Activated naive CD4-positive, alpha-beta T cell treated with anti-CD3 and anti-CD28 coated beads for 36 hours (primary cell): ENCODE results near the gene NFYC. TPM values are rescaled to one million over a fixed set of nuclear protein-coding genes. Genes with fewer than 3 reads are reported as not detected.
"Not testable (repeated sequence)": the region's sequence is repeated elsewhere in the genome, so short reads cannot be mapped to it uniquely, and the experiment has no call there.

Experiments used
- CTCF ChIA-PET: fragments of 350-600 bp; sonication (Branson Sonifier 250); formaldehyde crosslinking; loops from one replicate; lab custom pipeline; 2021; ENCODE audit warnings: antibody characterized with exemption; lab: Charles Lee
- DNase-seq: peaks from one replicate; pipeline ENCODE4 v3.0.0-alpha.2; 2020
- H3K27ac Mint-ChIP-seq: one replicate; pipeline ENCODE4 v1.8.0; 2021; ENCODE audit warnings: mild to moderate bottlenecking, mixed read lengths
- H3K27me3 Mint-ChIP-seq: one replicate; pipeline ENCODE4 v1.8.0; 2021; ENCODE audit warnings: low read depth, mixed read lengths
- H3K36me3 Mint-ChIP-seq: one replicate; pipeline ENCODE4 v1.8.0; 2021; ENCODE audit warnings: low read depth, mixed read lengths
- H3K4me1 Mint-ChIP-seq: one replicate; pipeline ENCODE4 v1.8.0; 2021; ENCODE audit warnings: low read depth, mixed read lengths
- H3K4me3 Mint-ChIP-seq: one replicate; pipeline ENCODE4 v1.8.0; 2021; ENCODE audit warnings: mild to moderate bottlenecking, moderate library complexity, mixed read lengths
- H3K9me3 Mint-ChIP-seq: one replicate; pipeline ENCODE4 v1.8.0; 2021; ENCODE audit warnings: mixed read lengths
- intact Hi-C: fragments of 100-400 bp; cut with micrococcal nuclease; formaldehyde crosslinking; loops from one replicate; pipeline ENCODE4 v1.15.1; 2023
- total RNA-seq, 2 experiments: library from RNA; stranded (reverse); gene quantifications; one replicate each; pipeline ENCODE4 v1.2.3, GENCODE V29; 2021

NFYC gene
- total RNA-seq, 2 experiments from 2014 or later: 53.5 to 63.1 TPM

GRCh38 chr1:40729316-40729862, 37.9 kb downstream of the NFYC start:
- H3K4me3 Mint-ChIP-seq, H3K27ac Mint-ChIP-seq, H3K36me3 Mint-ChIP-seq, H3K9me3 Mint-ChIP-seq, DNase-seq, intact Hi-C loops, H3K27me3 Mint-ChIP-seq: not testable (repeated sequence)
- H3K4me1 Mint-ChIP-seq: peaks cover 54% of the 10 kb centered on the region
- CTCF ChIA-PET: interaction anchor here (0.6 to 1.8 kb wide), 3 partner anchors 45 to 221 kb away, joined by 3 to 6 read pairs (median 4); no protein-coding TSS in a partner anchor

DNA sequence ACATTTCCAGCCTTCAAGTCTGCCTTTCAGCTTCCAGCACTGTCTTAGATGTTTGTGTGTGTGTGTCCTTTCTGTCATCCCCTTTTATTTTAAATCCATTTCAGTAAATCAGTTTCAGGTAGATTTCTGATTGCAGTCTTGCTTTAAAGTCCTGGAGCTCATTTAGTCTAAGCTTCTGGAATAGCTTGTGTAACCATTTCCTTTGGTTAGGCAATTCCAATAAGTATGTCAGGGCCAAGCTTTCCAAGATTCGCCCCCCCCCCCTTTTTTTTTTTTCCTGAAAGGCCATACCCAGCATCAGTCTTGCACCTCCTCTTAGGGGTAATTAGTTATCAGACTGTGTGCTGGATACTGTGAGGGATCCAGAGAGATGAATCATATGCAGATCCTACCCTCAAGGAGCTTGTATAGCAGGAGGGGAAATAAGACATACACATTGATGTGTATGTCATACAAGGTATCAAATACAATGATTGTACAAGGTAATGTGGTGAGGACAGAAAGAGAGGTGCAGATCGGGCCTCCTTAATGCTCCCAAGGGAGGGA, 41.3 kb downstream of the NFYC start:
- no peak for DNase-seq
- H3K36me3 Mint-ChIP-seq: peaks cover 8% of the 10 kb centered on the region
- intact Hi-C loops: no loop called here
- no peaks in the 10 kb centered on the region for H3K27me3 Mint-ChIP-seq
- H3K4me1 Mint-ChIP-seq: peaks cover 43% of the 10 kb centered on the region
- CTCF ChIA-PET: interaction anchor here (0.6 to 1.7 kb wide), 2 partner anchors 10 to 139 kb away, joined by 3 to 5 read pairs; no protein-coding TSS in a partner anchor
- H3K4me3 Mint-ChIP-seq: no peak overlapping the region
- H3K9me3 Mint-ChIP-seq: no peaks in the 10 kb centered on the region
- no peak overlapping the region for H3K27ac Mint-ChIP-seq

DNA sequence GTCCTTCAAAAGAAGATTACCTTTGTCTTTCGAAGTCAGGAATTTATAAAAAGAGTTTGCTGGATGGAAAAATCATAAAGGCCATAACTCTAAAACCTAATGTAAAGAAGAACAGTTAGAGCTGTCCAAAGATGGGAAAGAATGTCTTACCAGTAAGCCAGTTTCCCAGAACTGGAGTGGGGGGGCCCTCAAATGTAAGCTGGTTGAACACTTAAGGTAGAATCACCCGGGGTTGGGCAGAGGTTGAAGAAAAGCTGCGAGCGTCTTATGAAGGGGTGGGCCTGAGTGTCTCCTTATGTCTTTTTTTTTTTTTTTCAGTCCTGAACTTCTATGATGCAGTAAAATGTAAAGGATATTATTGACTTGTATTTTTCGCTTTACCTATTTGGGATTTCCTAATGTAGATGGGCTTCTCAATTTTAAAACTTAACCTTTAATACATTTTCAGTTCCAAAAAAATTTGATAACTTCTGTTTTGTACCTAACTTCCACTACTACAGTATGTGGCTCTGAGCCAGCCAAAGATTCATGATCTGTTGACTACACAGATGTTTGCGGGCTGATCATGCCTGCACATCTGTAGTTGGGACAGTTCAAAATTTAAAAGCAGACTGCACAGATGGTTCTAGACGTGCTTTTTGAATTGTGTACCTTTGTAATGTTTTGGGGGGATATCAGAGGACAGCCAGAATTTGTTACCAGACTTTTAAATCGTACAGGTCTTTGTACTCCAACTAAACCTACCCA, 43.6 kb downstream of the NFYC start:
- CTCF ChIA-PET: no interaction called here
- DNase-seq: no peak
- H3K4me3 Mint-ChIP-seq: no peak overlapping the region
- peaks cover 39% of the 10 kb centered on the region for H3K4me1 Mint-ChIP-seq
- peaks cover 21% of the 10 kb centered on the region for H3K36me3 Mint-ChIP-seq
- H3K27me3 Mint-ChIP-seq: no peaks in the 10 kb centered on the region
- H3K27ac Mint-ChIP-seq: no peak overlapping the region
- intact Hi-C loops: no loop called here
- H3K9me3 Mint-ChIP-seq: no peaks in the 10 kb centered on the region

GRCh38 chr1:40736085-40736531, 44.6 kb downstream of the NFYC start:
- intact Hi-C loops: no loop called here
- CTCF ChIA-PET: interaction anchor here (0.7 to 1.0 kb wide), 2 partner anchors 14 to 61 kb away, joined by 4 read pairs; no protein-coding TSS in a partner anchor
- no peaks in the 10 kb centered on the region for H3K9me3 Mint-ChIP-seq
- H3K4me1 Mint-ChIP-seq: peaks cover 40% of the 10 kb centered on the region
- no peak overlapping the region for H3K4me3 Mint-ChIP-seq
- DNase-seq: no peak
- H3K27ac Mint-ChIP-seq: no peak overlapping the region
- H3K36me3 Mint-ChIP-seq: peaks cover 21% of the 10 kb centered on the region
- H3K27me3 Mint-ChIP-seq: no peaks in the 10 kb centered on the region

GRCh38 chr1:40738831-40739230, 47.3 kb downstream of the NFYC start:
- peaks cover 30% of the 10 kb centered on the region for H3K36me3 Mint-ChIP-seq
- no peak overlapping the region for H3K27ac Mint-ChIP-seq
- CTCF ChIA-PET: interaction anchor here (0.7 to 1.1 kb wide), 3 partner anchors 17 to 108 kb away, joined by 3 to 5 read pairs (median 3); no protein-coding TSS in a partner anchor
- no peak for DNase-seq
- no peaks in the 10 kb centered on the region for H3K27me3 Mint-ChIP-seq
- intact Hi-C loops: no loop called here
- no peaks in the 10 kb centered on the region for H3K9me3 Mint-ChIP-seq
- no peak overlapping the region for H3K4me3 Mint-ChIP-seq
- H3K4me1 Mint-ChIP-seq: peaks cover 50% of the 10 kb centered on the region

GRCh38 chr1:40739455-40740008, 48.0 kb downstream of the NFYC start:
- H3K36me3 Mint-ChIP-seq: peaks cover 30% of the 10 kb centered on the region
- no peak for DNase-seq

GRCh38 chr1:40740039-40740996, 48.8 kb downstream of the NFYC start:
- DNase-seq: no peak
- Mint-ChIP-seq H3K27ac (no peak overlapping the region), H3K4me1 (peaks cover 52% of the 10 kb centered on the region), H3K36me3 (peaks cover 30% of the 10 kb centered on the region), H3K9me3 (no peaks in the 10 kb centered on the region), H3K27me3 (no peaks in the 10 kb centered on the region), H3K4me3 (no peak overlapping the region)
- intact Hi-C loops: no loop called here
- CTCF ChIA-PET: interaction anchor here (2.0 kb wide), 1 partner anchor 13 kb away, joined by 9 read pairs; no protein-coding TSS in a partner anchor

More at GRCh38 chr1:40739455-40740008, 48.0 kb downstream of the NFYC start:
- no peaks in the 10 kb centered on the region for H3K9me3 Mint-ChIP-seq
- no peak overlapping the region for H3K27ac Mint-ChIP-seq
- no peaks in the 10 kb centered on the region for H3K27me3 Mint-ChIP-seq
- intact Hi-C loops: no loop called here
- no peak overlapping the region for H3K4me3 Mint-ChIP-seq
- H3K4me1 Mint-ChIP-seq: peaks cover 53% of the 10 kb centered on the region
- CTCF ChIA-PET: interaction anchor here (1.1 kb wide), 1 partner anchor 16 kb away, joined by 5 read pairs; no protein-coding TSS in a partner anchor

- intact Hi-C loops: no loop called here
- Mint-ChIP-seq H3K4me3 (no peak overlapping the region), H3K9me3 (no peaks in the 10 kb centered on the region), H3K36me3 (peaks cover 36% of the 10 kb centered on the region), H3K27me3 (no peaks in the 10 kb centered on the region), H3K4me1 (peaks cover 59% of the 10 kb centered on the region), H3K27ac (no peak overlapping the region)
- DNase-seq: no peak
- CTCF ChIA-PET: interaction anchor here (0.6 to 2.0 kb wide), 2 partner anchors 12 to 72 kb away, joined by 3 to 9 read pairs; no protein-coding TSS in a partner anchor
Observed at GRCh38 chr1:40740997-40741736, 49.7 kb downstream of the NFYC start.

DNA sequence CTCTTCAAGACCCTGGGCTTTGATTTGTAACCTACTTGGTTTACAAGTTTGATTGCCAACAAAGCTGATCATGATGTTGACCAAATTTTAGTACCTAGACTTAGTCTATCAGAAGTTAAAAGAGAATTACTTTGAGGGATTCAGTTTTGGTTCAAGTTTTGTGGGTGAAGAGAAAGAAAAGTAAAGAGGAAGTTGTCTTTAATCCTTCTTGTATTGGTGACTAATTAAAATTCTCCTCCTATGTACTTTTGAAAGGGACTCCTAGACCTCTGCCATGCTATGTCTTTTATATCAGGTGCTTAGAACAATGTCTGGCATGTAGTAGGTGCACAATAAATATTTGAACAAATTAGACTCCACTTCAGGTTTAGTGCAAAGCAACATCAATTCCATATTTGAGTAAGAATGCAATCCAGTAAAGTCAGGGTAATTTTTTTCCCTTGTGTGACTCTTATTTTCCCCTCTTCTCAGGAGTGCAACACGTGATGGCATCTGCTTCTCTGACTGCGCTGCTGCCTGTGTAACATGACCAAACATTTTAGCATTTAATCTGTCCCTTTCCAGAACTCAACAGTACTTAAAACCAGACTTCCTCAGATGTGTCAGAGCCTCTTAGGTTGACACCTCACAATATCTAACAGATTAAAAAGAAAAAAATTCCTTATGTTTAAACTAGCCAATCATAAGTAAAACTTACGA, 51.0 kb downstream of the NFYC start:
- peaks cover 42% of the 10 kb centered on the region for H3K36me3 Mint-ChIP-seq
- CTCF ChIA-PET: interaction anchor here (2.0 kb wide), 1 partner anchor 11 kb away, joined by 9 read pairs; no protein-coding TSS in a partner anchor
- H3K27ac Mint-ChIP-seq: peak overlapping the region; percentile 66
- H3K4me3 Mint-ChIP-seq: no peak overlapping the region
- peaks cover 60% of the 10 kb centered on the region for H3K4me1 Mint-ChIP-seq
- intact Hi-C loops: loop anchor here (1.0 kb wide), 2 partner anchors 11 to 51 kb away; partner anchors contain the start of gene NFYC
- no peaks in the 10 kb centered on the region for H3K9me3 Mint-ChIP-seq
- DNase-seq: peak; percentile 55
- no peaks in the 10 kb centered on the region for H3K27me3 Mint-ChIP-seq

DNA sequence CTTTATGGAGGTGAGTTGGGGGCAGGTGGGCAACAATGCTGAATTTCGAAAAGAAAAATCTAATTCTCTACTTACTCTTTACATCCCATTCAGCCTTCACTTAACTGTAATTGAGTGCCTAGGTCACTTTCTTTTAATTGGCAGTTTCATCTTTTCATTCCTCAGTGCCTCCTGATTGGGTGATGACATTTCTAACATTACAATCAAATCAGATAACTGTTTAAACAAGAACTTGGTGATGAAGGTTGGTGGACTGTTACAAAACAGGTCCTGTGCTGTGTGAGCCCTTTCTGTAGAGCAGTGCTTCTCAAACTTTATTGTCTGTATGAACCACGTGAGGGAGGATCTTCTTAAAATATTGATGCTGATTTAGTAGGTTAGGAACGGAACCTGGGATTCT, 51.9 kb downstream of the NFYC start:
- Mint-ChIP-seq H3K9me3 (no peaks in the 10 kb centered on the region), H3K4me1 (peaks cover 60% of the 10 kb centered on the region), H3K27me3 (no peaks in the 10 kb centered on the region), H3K36me3 (peaks cover 49% of the 10 kb centered on the region), H3K27ac (no peak overlapping the region), H3K4me3 (no peak overlapping the region)
- CTCF ChIA-PET: interaction anchor here (0.7 kb wide), 1 partner anchor 31 kb away, joined by 3 read pairs; no protein-coding TSS in a partner anchor
- intact Hi-C loops: no loop called here
- no peak for DNase-seq
